Activated CD4-positive, alpha-beta T cell treated with anti-CD3 and anti-CD28 coated beads for 24 hours (primary cell): ENCODE data around the gene LRMDA.

Experiments used
- DNase-seq, 2 donors: peaks; one replicate each; pipeline ENCODE4 v3.0.0-alpha.2; 2020; ENCODE audit warnings: low read depth in 2 of 2

LRMDA gene

GRCh38 chr10:75911426-75911825, 480.0 kb downstream of the LRMDA start:
- no peak for DNase-seq

- no peak for DNase-seq
Observed at GRCh38 chr10:75916906-75917305, 485.5 kb downstream of the LRMDA start.

GRCh38 chr10:75919913-75920312, 488.5 kb downstream of the LRMDA start:
- DNase-seq = no peak

- no peak for DNase-seq
Observed at GRCh38 chr10:75922435-75922834, 491.0 kb downstream of the LRMDA start.

- no peak for DNase-seq
Observed at GRCh38 chr10:75924309-75924902, 493.0 kb downstream of the LRMDA start.

GRCh38 chr10:75925999-75926398, 494.6 kb downstream of the LRMDA start:
- no peak for DNase-seq

- no peak for DNase-seq
Observed at GRCh38 chr10:75926763-75927162, 495.3 kb downstream of the LRMDA start.

- DNase-seq = no peak
Observed at GRCh38 chr10:75928231-75928630, 496.8 kb downstream of the LRMDA start.

GRCh38 chr10:75929630-75930161, 498.3 kb downstream of the LRMDA start:
- DNase-seq = no peak

GRCh38 chr10:75932921-75933320, 501.5 kb downstream of the LRMDA start:
- no peak for DNase-seq

- DNase-seq = no peak
Observed at GRCh38 chr10:75935240-75935639, 503.8 kb downstream of the LRMDA start.

GRCh38 chr10:75935650-75936400, 504.4 kb downstream of the LRMDA start:
- no peak for DNase-seq

GRCh38 chr10:75936841-75937240, 505.4 kb downstream of the LRMDA start:
- DNase-seq = no peak

- no peak for DNase-seq
Observed at GRCh38 chr10:75937823-75938222, 506.4 kb downstream of the LRMDA start.

- DNase-seq = no peak
Observed at GRCh38 chr10:75938380-75939122, 507.1 kb downstream of the LRMDA start.

- no peak for DNase-seq
Observed at GRCh38 chr10:75939541-75939940, 508.1 kb downstream of the LRMDA start.

GRCh38 chr10:75940742-75941141, 509.3 kb downstream of the LRMDA start:
- DNase-seq = no peak

GRCh38 chr10:75941223-75941801, 509.9 kb downstream of the LRMDA start:
- DNase-seq = no peak

- no peak for DNase-seq
Observed at GRCh38 chr10:75944061-75944460, 512.6 kb downstream of the LRMDA start.

GRCh38 chr10:75948583-75948982, 517.2 kb downstream of the LRMDA start:
- no peak for DNase-seq

GRCh38 chr10:75950307-75950706, 518.9 kb downstream of the LRMDA start:
- DNase-seq = no peak

GRCh38 chr10:75950997-75951589, 519.7 kb downstream of the LRMDA start:
- no peak for DNase-seq
